HG02642 (cell line): ENCODE results near the gene BUD31.
"Not testable (repeated sequence)": the region's sequence is repeated elsewhere in the genome, so short reads cannot be mapped to it uniquely, and the experiment has no call there.

Source experiments
- ATAC-seq: cut with Tn5 transposase; IDR thresholded peaks from one replicate; pipeline ENCODE4 v1.9.1; 2021; ENCODE audit warnings: mild to moderate bottlenecking; ENCODE audit not compliant: unreplicated experiment, poor library complexity

The BUD31 gene

GRCh38 chr7:99396418-99397296 is 12.1 kb upstream of the BUD31 start:
- ATAC-seq, result no peak

- ATAC-seq, result no peak
Measured at GRCh38 chr7:99397297-99397983, 11.3 kb upstream of the BUD31 start.

- ATAC-seq, result no peak
Measured at GRCh38 chr7:99398891-99399445, 9.8 kb upstream of the BUD31 start.

GRCh38 chr7:99399597-99399996 is 9.2 kb upstream of the BUD31 start:
- no peak for ATAC-seq

- ATAC-seq, result no peak
Measured at GRCh38 chr7:99402854-99403253, 5.9 kb upstream of the BUD31 start.

- ATAC-seq, result no peak
Measured at GRCh38 chr7:99403764-99404163, 5.0 kb upstream of the BUD31 start.

- ATAC-seq, result no peak
Measured at GRCh38 chr7:99404235-99404976, 4.4 kb upstream of the BUD31 start.

- no peak for ATAC-seq
Measured at GRCh38 chr7:99404977-99405320, 3.8 kb upstream of the BUD31 start.

- ATAC-seq, result no peak
Measured at GRCh38 chr7:99406557-99406956, 2.2 kb upstream of the BUD31 start.

- peak; percentile 3 for ATAC-seq
Measured at GRCh38 chr7:99407872-99408378, 844 bp upstream of the BUD31 start.

GRCh38 chr7:99409192-99409572 is 413 bp downstream of the BUD31 start:
- ATAC-seq, result peak; percentile 6

- no peak for ATAC-seq
Measured at GRCh38 chr7:99409806-99410205, 1.0 kb downstream of the BUD31 start.

- no peak for ATAC-seq
Measured at GRCh38 chr7:99410635-99411034, 1.9 kb downstream of the BUD31 start.

- ATAC-seq, result not testable (repeated sequence)
Measured at GRCh38 chr7:99415513-99416127, 6.9 kb downstream of the BUD31 start.

- no peak for ATAC-seq
Measured at GRCh38 chr7:99418260-99418659, 9.5 kb downstream of the BUD31 start.

GRCh38 chr7:99419323-99420021 is 10.7 kb downstream of the BUD31 start:
- no peak for ATAC-seq

- no peak for ATAC-seq
Measured at GRCh38 chr7:99420213-99420612, 11.4 kb downstream of the BUD31 start.

- ATAC-seq, result no peak
Measured at GRCh38 chr7:99420986-99421385, 12.2 kb downstream of the BUD31 start.

GRCh38 chr7:99422186-99422585 is 13.4 kb downstream of the BUD31 start:
- no peak for ATAC-seq

GRCh38 chr7:99422625-99423024 is 13.9 kb downstream of the BUD31 start:
- ATAC-seq, result no peak
